Measurements from ENCODE around the gene EEFSEC.

The EEFSEC gene

GRCh38 chr3:128180913-128181312 lies 27.6 kb downstream of the EEFSEC start:
- no peak overlapping the region for H3K4me3 ChIP-seq (ENCODE audit: control insufficient read depth, low read depth, low read length)
- TF ChIP-seq CTCF (IDR thresholded peaks at IDR 0.05; ENCODE audit: control insufficient read depth, insufficient read depth, low read depth, low read length, missing control alignments): no peak
- DNase-seq (ENCODE audit: low read depth): no peak

- no peak for DNase-seq (ENCODE audit: low read depth)
- H3K4me3 ChIP-seq (ENCODE audit: control insufficient read depth, low read depth, low read length): no peak overlapping the region
- TF ChIP-seq CTCF (IDR thresholded peaks at IDR 0.05; ENCODE audit: control insufficient read depth, insufficient read depth, low read depth, low read length, missing control alignments): no peak
Measured at GRCh38 chr3:128182656-128183055, 29.4 kb downstream of the EEFSEC start.

GRCh38 chr3:128185630-128186447 lies 32.6 kb downstream of the EEFSEC start:
- no peak for DNase-seq (ENCODE audit: low read depth)
- TF ChIP-seq CTCF (IDR thresholded peaks at IDR 0.05; ENCODE audit: control insufficient read depth, insufficient read depth, low read depth, low read length, missing control alignments): no peak
- H3K4me3 ChIP-seq (ENCODE audit: control insufficient read depth, low read depth, low read length): no peak overlapping the region

GRCh38 chr3:128187495-128187894 lies 34.2 kb downstream of the EEFSEC start:
- no peak for DNase-seq (ENCODE audit: low read depth)
- H3K4me3 ChIP-seq (ENCODE audit: control insufficient read depth, low read depth, low read length): no peak overlapping the region
- TF ChIP-seq CTCF (IDR thresholded peaks at IDR 0.05; ENCODE audit: control insufficient read depth, insufficient read depth, low read depth, low read length, missing control alignments): no peak

- TF ChIP-seq CTCF (IDR thresholded peaks at IDR 0.05; ENCODE audit: control insufficient read depth, insufficient read depth, low read depth, low read length, missing control alignments): no peak
Measured at GRCh38 chr3:128188326-128188725, 35.0 kb downstream of the EEFSEC start.

GRCh38 chr3:128188956-128189355 lies 35.7 kb downstream of the EEFSEC start:
- no peak for TF ChIP-seq CTCF (IDR thresholded peaks at IDR 0.05; ENCODE audit: control insufficient read depth, insufficient read depth, low read depth, low read length, missing control alignments)
- DNase-seq (ENCODE audit: low read depth): no peak

More at GRCh38 chr3:128188326-128188725, 35.0 kb downstream of the EEFSEC start:
- no peak for DNase-seq (ENCODE audit: low read depth)
- no peak overlapping the region for H3K4me3 ChIP-seq (ENCODE audit: control insufficient read depth, low read depth, low read length)

More at GRCh38 chr3:128188956-128189355, 35.7 kb downstream of the EEFSEC start:
- no peak overlapping the region for H3K4me3 ChIP-seq (ENCODE audit: control insufficient read depth, low read depth, low read length)

All from AG09309 (cell line).